Measurements from ENCODE around the gene STMN3. TPM values are rescaled to one million over a fixed set of nuclear protein-coding genes. Genes with fewer than 3 reads are reported as not detected.

Gene STMN3
- total and polyA plus RNA-seq, 2 of the 8 experiments (the other 6 are each of a cell fraction or from before 2014, with no cell fraction given): 51.5 to 63.1 TPM

DNA sequence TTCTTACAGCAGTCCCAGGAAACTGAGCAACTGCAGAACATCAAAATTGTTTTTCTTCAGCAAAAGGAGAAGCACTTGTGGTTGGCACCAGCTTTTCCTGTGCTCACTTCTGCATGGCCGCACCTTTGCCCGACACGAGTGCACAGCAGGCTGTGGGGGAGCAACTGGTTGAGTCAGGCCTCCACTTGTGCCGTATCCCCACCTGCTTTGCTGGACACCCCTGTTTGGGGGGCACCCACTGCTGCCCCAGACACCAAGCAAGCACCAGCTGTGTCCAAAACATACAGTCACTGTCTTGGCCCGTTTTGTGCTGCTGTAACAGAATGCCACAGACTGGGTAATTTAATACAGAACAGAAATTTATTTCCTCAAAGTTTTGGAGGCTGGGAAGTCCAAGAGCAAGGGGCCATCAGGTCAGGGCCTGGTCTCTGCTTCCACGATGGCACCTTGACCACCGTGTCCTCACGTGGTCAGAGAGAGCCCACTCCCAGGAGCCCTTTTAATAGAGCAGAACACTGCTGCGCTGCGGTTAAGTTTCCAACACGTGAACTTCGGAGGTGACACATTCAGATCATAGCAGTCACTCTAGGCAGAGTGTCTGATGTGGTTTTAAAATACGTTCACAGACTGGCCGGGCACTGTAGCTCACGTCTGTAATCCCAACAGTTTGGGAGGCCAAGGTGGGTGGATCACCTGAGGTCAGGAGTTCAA lies 17.6 kb downstream of the STMN3 start (continued):
- TF ChIP-seq, protein P1, sequence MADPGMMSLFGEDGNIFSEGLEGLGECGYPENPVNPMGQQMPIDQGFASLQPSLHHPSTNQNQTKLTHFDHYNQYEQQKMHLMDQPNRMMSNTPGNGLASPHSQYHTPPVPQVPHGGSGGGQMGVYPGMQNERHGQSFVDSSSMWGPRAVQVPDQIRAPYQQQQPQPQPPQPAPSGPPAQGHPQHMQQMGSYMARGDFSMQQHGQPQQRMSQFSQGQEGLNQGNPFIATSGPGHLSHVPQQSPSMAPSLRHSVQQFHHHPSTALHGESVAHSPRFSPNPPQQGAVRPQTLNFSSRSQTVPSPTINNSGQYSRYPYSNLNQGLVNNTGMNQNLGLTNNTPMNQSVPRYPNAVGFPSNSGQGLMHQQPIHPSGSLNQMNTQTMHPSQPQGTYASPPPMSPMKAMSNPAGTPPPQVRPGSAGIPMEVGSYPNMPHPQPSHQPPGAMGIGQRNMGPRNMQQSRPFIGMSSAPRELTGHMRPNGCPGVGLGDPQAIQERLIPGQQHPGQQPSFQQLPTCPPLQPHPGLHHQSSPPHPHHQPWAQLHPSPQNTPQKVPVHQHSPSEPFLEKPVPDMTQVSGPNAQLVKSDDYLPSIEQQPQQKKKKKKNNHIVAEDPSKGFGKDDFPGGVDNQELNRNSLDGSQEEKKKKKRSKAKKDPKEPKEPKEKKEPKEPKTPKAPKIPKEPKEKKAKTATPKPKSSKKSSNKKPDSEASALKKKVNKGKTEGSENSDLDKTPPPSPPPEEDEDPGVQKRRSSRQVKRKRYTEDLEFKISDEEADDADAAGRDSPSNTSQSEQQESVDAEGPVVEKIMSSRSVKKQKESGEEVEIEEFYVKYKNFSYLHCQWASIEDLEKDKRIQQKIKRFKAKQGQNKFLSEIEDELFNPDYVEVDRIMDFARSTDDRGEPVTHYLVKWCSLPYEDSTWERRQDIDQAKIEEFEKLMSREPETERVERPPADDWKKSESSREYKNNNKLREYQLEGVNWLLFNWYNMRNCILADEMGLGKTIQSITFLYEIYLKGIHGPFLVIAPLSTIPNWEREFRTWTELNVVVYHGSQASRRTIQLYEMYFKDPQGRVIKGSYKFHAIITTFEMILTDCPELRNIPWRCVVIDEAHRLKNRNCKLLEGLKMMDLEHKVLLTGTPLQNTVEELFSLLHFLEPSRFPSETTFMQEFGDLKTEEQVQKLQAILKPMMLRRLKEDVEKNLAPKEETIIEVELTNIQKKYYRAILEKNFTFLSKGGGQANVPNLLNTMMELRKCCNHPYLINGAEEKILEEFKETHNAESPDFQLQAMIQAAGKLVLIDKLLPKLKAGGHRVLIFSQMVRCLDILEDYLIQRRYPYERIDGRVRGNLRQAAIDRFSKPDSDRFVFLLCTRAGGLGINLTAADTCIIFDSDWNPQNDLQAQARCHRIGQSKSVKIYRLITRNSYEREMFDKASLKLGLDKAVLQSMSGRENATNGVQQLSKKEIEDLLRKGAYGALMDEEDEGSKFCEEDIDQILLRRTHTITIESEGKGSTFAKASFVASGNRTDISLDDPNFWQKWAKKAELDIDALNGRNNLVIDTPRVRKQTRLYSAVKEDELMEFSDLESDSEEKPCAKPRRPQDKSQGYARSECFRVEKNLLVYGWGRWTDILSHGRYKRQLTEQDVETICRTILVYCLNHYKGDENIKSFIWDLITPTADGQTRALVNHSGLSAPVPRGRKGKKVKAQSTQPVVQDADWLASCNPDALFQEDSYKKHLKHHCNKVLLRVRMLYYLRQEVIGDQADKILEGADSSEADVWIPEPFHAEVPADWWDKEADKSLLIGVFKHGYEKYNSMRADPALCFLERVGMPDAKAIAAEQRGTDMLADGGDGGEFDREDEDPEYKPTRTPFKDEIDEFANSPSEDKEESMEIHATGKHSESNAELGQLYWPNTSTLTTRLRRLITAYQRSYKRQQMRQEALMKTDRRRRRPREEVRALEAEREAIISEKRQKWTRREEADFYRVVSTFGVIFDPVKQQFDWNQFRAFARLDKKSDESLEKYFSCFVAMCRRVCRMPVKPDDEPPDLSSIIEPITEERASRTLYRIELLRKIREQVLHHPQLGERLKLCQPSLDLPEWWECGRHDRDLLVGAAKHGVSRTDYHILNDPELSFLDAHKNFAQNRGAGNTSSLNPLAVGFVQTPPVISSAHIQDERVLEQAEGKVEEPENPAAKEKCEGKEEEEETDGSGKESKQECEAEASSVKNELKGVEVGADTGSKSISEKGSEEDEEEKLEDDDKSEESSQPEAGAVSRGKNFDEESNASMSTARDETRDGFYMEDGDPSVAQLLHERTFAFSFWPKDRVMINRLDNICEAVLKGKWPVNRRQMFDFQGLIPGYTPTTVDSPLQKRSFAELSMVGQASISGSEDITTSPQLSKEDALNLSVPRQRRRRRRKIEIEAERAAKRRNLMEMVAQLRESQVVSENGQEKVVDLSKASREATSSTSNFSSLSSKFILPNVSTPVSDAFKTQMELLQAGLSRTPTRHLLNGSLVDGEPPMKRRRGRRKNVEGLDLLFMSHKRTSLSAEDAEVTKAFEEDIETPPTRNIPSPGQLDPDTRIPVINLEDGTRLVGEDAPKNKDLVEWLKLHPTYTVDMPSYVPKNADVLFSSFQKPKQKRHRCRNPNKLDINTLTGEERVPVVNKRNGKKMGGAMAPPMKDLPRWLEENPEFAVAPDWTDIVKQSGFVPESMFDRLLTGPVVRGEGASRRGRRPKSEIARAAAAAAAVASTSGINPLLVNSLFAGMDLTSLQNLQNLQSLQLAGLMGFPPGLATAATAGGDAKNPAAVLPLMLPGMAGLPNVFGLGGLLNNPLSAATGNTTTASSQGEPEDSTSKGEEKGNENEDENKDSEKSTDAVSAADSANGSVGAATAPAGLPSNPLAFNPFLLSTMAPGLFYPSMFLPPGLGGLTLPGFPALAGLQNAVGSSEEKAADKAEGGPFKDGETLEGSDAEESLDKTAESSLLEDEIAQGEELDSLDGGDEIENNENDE (IDR thresholded peaks at IDR 0.05; ENCODE audit: insufficient replicate concordance, low read length): no peak
- TF ChIP-seq TEAD4 (IDR thresholded peaks at IDR 0.05; ENCODE audit: low read depth, low read length): no peak
- TF ChIP-seq POU5F1 (IDR thresholded peaks at IDR 0.05; ENCODE audit: low read depth, low read length): no peak
- TF ChIP-seq RFX5 (IDR thresholded peaks at IDR 0.05; ENCODE audit: borderline replicate concordance, low read depth, low read length): no peak
- TF ChIP-seq CHD1 (IDR thresholded peaks at IDR 0.05; ENCODE audit: low read depth, low read length): no peak
- no peak for TF ChIP-seq GTF2F1 (IDR thresholded peaks at IDR 0.05; ENCODE audit: borderline replicate concordance, low read depth, low read length)
- no peak for TF ChIP-seq JUND (IDR thresholded peaks at IDR 0.05; ENCODE audit: low read length)
- TF ChIP-seq TCF12 (IDR thresholded peaks at IDR 0.05; ENCODE audit: low read depth, low read length): no peak
- TF ChIP-seq FOSL1 (IDR thresholded peaks at IDR 0.05; ENCODE audit: insufficient read depth, low read depth, low read length): no peak
- TF ChIP-seq CBX8 (IDR thresholded peaks at IDR 0.05; ENCODE audit: borderline replicate concordance, low read depth, low read length): no peak
- TF ChIP-seq RAD21 (IDR thresholded peaks at IDR 0.05 in 1 of 2, conservative IDR thresholded peaks at IDR 0.05 in 1 of 2; ENCODE audit: low read depth in 2 of 2, low read length in 2 of 2): no peak

Measured in H1 (cell line).